Vagina (tissue), 2 donors: Measurements from ENCODE around the gene LHX5. TPM values are rescaled to one million over a fixed set of nuclear protein-coding genes. Genes with fewer than 3 reads are reported as not detected.

Source experiments
- DNase-seq, 2 donors: peaks; one replicate each; pipeline ENCODE4 v3.0.0-alpha.2; 2017; ENCODE audit errors: extremely low spot score in 2 of 2
- H3K27ac ChIP-seq: fragments of 200-600 bp; sonication (generic); one replicate; pipeline ENCODE4 v1.5.1; 2019
- H3K27me3 ChIP-seq: fragments of 200-600 bp; sonication (generic); one replicate; pipeline ENCODE4 v1.5.1; 2019
- H3K36me3 ChIP-seq, 2 donors: fragments of 200-600 bp; sonication (generic); one replicate each; pipeline ENCODE4 v1.5.1; 2017 to 2019
- H3K4me1 ChIP-seq: fragments of 200-600 bp; sonication (generic); one replicate; pipeline ENCODE4 v1.5.1; 2019
- H3K4me3 ChIP-seq, 2 donors: fragments of 200-600 bp; sonication (generic); 1 replicate in 1 of 2; 2 replicates in 1 of 2; pipeline ENCODE4 v1.5.1; 2016 to 2019
- H3K9me3 ChIP-seq: fragments of 200-600 bp; sonication (generic); one replicate; pipeline ENCODE4 v1.5.1; 2019
- POLR2A ChIP-seq, 2 donors: fragments of 450-650 bp; IDR thresholded peaks; one replicate each; pipeline ENCODE4 v1.6.1; 2017; ENCODE audit warnings: antibody characterized with exemption in 2 of 2, mild to moderate bottlenecking in 2 of 2, moderate library complexity in 2 of 2
- POLR2AphosphoS5 ChIP-seq, 2 donors: sonication (generic); formaldehyde crosslinking; IDR thresholded peaks; one replicate each; pipeline ENCODE4 v1.9.0; 2017; ENCODE audit warnings: antibody characterized with exemption in 2 of 2, mild to moderate bottlenecking in 2 of 2, low read depth in 1 of 2; ENCODE audit not compliant: insufficient read depth in 1 of 2
- intact Hi-C: fragments of 100-400 bp; cut with DNase I; formaldehyde crosslinking; loops from one replicate; pipeline ENCODE4 v1.15.1; 2023
- total RNA-seq: library from RNA; depleted of rRNA; stranded (reverse); fragments of >200 nt; gene quantifications from one replicate; pipeline ENCODE4 v1.2.3, GENCODE V29; 2016
- TF ChIP-seq, protein P1 (sequence below), 3 experiments: fragments of 450-650 bp in 2 of 3; fragments of 200-600 bp in 1 of 3; sonication (generic) in 1 of 3; IDR thresholded peaks; one replicate each; pipeline ENCODE4 v1.5.1; 2017 to 2019; ENCODE audit warnings: antibody characterized with exemption in 3 of 3, mild to moderate bottlenecking in 2 of 3, moderate library complexity in 2 of 3

Gene LHX5
- total RNA-seq, 1 donor from 2014 or later: not detected

DNA sequence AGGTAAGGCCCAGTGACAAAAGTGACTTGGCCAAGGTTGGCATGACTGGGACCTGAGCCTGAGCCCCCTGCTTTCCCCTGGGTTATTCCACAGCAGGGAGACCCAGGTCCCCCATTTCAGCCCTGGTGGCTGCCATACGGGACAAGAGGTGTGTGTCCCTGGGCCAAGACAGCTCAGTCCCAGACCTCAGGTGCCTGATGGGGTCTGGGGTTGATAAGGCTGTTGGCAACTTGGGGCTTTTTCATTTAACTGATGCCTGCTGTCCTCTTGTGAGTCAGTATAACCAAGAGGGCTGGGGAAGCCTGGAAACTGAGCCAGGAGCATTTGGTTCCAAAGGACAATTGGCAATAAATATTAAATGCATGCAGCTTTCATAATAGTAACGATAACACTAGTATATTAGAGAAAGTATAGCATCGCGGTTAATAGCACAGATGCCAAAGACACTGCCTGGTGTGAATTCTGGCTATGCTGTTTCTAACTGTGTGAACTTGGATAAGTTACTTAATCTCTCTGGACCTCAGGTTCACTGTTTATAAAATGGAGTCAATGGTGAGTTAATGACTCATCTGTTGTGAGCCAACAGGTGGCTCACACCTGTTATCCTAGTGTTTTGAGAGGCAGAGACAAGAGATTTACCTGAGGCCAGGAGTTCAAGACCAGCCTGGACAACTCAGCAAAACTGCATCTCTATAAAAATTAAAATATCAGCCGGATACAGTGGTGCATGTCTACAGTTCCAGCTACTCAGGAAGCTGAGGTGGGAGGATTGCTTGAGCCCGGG is 48.6 kb downstream of the LHX5 start:
- no peaks in the 10 kb centered on the region for H3K9me3 ChIP-seq
- peak overlapping the region; percentile 34 to 41 for H3K4me3 ChIP-seq
- H3K27me3 ChIP-seq: no peaks in the 10 kb centered on the region
- no peaks in the 10 kb centered on the region for H3K36me3 ChIP-seq
- TF ChIP-seq POLR2A (IDR thresholded peaks at IDR 0.05) (no peak), POLR2AphosphoS5 (IDR thresholded peaks at IDR 0.05; ENCODE audit: insufficient read depth in 1 of 2, low read depth in 1 of 2) (no peak)
- TF ChIP-seq, protein P1, sequence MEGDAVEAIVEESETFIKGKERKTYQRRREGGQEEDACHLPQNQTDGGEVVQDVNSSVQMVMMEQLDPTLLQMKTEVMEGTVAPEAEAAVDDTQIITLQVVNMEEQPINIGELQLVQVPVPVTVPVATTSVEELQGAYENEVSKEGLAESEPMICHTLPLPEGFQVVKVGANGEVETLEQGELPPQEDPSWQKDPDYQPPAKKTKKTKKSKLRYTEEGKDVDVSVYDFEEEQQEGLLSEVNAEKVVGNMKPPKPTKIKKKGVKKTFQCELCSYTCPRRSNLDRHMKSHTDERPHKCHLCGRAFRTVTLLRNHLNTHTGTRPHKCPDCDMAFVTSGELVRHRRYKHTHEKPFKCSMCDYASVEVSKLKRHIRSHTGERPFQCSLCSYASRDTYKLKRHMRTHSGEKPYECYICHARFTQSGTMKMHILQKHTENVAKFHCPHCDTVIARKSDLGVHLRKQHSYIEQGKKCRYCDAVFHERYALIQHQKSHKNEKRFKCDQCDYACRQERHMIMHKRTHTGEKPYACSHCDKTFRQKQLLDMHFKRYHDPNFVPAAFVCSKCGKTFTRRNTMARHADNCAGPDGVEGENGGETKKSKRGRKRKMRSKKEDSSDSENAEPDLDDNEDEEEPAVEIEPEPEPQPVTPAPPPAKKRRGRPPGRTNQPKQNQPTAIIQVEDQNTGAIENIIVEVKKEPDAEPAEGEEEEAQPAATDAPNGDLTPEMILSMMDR (IDR thresholded peaks at IDR 0.05): no peak
- intact Hi-C loops: no loop called here
- no peak for DNase-seq
- no peak overlapping the region for H3K27ac ChIP-seq
- H3K4me1 ChIP-seq: peaks cover 6% of the 10 kb centered on the region

DNA sequence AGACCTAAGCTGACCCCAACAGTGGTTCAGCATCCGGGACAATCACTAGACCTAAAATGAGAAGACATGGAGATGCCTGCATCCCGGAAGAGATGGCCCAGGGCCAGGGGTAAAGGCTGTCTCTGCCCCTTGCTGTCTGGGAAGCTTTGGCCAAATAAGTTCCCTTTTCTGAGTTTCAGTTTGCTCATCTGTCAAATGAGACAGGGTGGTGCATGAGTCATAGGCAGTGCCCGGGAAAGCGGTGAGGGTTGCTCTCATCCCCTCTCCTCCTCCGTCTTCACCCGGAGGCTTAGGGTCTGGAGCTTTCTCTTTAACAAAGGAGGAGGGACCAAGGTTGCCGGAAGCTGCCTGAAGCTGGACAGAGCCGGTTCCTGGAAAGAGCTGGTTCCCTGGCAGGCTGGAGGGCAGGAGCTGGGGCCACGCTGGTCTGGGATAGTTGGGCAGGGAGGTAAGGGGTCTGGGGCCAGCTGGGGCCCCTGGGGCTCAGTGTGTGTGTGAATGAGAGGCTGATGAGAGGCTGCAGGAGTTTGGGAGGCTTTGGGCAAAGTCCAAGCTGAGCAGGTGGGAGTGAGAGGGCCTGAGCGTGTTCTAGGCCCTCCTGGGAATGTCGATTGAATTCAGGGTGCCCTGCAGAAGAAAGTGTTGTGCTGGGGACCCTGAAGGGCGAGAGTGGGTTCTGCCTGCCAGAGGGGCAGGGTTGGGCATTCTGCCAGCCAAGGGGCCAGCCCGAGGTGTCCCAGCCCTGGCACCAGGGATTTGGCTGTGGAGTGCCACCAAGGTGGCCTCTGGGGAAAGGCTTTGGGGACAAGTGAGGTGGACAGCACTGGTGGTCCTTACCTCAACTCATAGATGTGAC is 49.4 kb downstream of the LHX5 start, which contains the start of gene SDSL:
SDSL (plus strand) TSS at position 351 of the 856 bp plus-strand sequence. CDS start 5,603 bp downstream, outside the sequence.
- Histone ChIP-seq H3K4me1 (peaks cover 6% of the 10 kb centered on the region), H3K27ac (peak within 1 kb of the TSS; percentile 21), H3K36me3 (no peaks in the 10 kb centered on the region), H3K27me3 (no peaks in the 10 kb centered on the region), H3K9me3 (no peaks in the 10 kb centered on the region), H3K4me3 (peak within 1 kb of the TSS; percentile 34 to 41)
- TF ChIP-seq POLR2A (IDR thresholded peaks at IDR 0.05) (no peak), POLR2AphosphoS5 (IDR thresholded peaks at IDR 0.05; ENCODE audit: insufficient read depth in 1 of 2, low read depth in 1 of 2) (peak in 1 of 2 donors; percentile 33)
- TF ChIP-seq, protein P1 (IDR thresholded peaks at IDR 0.05): no peak
- intact Hi-C loops: no loop called here
- no peak for DNase-seq

DNA sequence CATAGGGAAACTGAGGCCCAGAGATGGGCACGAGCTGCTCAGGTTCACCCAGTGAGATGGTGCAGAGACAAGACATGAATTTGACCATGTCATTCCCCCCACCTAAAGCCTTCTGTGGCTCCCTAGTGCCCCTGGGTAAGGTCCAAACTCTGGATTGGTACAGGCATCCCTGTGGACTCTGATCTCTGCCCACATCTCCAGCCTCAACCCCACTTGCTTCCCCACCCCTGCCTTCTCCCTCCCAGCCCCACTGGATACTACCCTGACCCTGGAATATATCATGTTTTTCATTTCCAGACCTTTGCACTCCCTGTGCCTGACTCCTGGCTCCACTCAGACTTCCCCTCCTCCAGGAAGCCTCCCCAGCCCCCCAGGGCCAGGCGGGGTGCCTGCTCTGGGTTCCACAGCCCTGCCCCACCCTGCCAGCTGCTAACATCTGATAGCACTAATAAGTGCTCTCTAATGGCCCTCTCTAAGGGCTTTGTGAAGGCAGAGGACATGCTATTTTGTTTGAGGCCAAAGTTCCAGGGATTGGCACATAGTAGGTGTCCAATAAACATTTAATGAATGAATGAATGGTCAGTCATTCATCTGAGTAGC is 50.6 kb downstream of the LHX5 start:
- Histone ChIP-seq H3K4me3 (no peak overlapping the region), H3K27me3 (no peaks in the 10 kb centered on the region), H3K27ac (no peak overlapping the region), H3K36me3 (no peaks in the 10 kb centered on the region), H3K4me1 (peaks cover 6% of the 10 kb centered on the region), H3K9me3 (no peaks in the 10 kb centered on the region)
- intact Hi-C loops: no loop called here
- TF ChIP-seq, protein P1 (IDR thresholded peaks at IDR 0.05): no peak
- no peak for TF ChIP-seq POLR2A (IDR thresholded peaks at IDR 0.05)
- TF ChIP-seq POLR2AphosphoS5 (IDR thresholded peaks at IDR 0.05; ENCODE audit: insufficient read depth in 1 of 2, low read depth in 1 of 2): no peak
- no peak for DNase-seq

DNA sequence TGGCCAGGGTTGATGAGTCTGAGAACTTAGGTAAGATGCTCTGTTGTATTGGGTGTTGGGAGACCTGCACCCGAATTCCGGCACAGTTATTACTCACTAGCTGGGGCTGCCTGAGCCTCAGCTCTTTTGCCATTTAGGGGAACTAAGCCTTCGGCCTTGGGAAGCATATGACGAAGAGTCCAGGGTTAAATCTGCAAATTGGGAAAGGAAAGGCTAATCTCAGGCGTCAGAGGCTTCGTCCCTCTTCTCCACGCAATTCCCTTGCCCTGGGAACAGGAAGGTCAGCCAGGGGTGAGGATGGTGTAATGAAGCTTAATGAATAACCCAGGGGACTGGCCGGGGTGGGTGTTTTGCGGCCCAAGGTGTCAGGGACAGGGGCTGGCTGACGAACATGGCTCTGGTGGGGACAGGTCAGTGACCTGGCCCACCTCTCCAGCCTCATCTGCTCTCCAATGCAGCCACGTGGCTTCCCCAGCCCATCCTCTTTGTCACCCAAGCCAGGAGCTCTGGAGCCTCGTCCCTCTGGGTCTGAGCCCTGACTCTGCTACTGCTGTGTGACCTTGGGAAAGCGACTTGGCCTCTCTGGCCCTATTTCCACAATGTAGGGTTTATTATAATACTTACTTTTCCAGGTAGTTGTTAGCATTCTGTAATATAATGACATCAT is 53.3 kb downstream of the LHX5 start:
- Histone ChIP-seq H3K4me1 (peaks cover 6% of the 10 kb centered on the region), H3K4me3 (no peak overlapping the region), H3K36me3 (no peaks in the 10 kb centered on the region), H3K9me3 (no peaks in the 10 kb centered on the region), H3K27ac (no peak overlapping the region), H3K27me3 (no peaks in the 10 kb centered on the region)
- intact Hi-C loops: no loop called here
- TF ChIP-seq, protein P1 (IDR thresholded peaks at IDR 0.05): no peak
- TF ChIP-seq POLR2AphosphoS5 (IDR thresholded peaks at IDR 0.05; ENCODE audit: insufficient read depth in 1 of 2, low read depth in 1 of 2): no peak
- TF ChIP-seq POLR2A (IDR thresholded peaks at IDR 0.05): no peak
- no peak for DNase-seq
